GM19438 (cell line): Measurements from ENCODE around the gene TBXAS1.

Experiments used
- ATAC-seq: cut with Tn5 transposase; IDR thresholded peaks from one replicate; pipeline ENCODE4 v1.9.1; 2021; ENCODE audit warnings: low read depth; ENCODE audit not compliant: unreplicated experiment

The TBXAS1 gene

DNA sequence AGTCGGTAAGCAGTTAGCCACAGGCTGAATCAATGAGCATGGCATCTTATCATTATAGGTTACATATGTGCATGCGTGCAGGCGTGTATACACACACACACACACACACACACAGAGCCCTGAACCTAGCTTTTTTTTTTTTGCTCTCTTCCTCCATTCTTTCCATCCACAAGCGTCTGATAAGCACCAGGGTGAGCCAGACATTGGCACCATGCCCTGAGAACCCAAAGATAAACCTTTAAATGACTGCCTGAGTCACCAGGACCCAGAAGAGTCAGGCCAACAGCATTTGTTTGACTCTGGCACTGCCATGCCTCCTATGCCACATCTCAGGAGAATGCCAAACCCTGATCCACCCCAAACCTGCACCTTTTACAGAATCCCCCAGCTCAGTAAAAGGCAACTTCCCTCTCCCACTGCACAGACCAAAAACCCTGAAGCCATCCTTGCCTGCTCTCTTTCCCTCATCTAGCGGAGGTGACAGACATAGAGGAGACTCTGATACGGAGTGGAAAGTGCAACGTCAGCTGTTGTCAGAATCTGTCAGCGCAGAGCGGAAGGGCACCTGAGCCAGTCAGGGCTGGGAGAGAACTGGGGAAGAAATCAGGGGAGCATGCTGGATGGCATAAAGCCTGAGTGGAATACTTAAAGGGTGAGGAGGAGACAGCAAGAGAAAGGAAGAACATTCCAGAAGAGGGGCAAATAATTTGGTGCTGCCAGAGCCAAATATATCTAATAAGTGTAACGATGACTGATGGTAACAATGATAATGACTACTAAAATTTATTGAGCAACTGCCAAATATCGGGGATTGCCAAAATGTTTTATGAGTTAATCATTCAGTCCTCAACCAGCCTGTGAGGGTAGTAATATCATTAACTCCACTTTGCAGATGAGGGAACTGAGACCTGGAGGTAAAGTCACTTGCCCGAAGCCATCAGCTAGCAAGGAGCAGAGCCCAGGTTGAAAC is 230.5 kb downstream of the TBXAS1 start:
- ATAC-seq, result no peak

DNA sequence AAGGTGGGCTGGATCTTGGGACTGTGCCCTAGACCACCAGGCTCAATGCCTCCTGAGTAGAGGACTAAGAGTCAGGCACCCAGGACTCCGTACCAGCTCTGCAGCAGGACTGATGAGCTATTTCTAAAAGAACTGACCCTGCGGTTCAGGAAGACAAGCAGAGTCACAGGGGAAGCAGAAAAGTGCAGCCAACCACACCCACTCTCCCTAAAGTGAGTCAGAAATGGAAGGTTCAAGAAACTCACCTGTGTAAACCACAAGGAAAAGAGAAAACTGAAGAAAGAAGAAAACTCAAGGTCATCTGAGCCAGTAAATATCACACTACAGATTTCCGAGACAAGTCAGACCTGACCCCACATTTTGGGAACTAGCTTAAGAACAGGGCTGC is 231.2 kb downstream of the TBXAS1 start:
- ATAC-seq, result no peak

DNA sequence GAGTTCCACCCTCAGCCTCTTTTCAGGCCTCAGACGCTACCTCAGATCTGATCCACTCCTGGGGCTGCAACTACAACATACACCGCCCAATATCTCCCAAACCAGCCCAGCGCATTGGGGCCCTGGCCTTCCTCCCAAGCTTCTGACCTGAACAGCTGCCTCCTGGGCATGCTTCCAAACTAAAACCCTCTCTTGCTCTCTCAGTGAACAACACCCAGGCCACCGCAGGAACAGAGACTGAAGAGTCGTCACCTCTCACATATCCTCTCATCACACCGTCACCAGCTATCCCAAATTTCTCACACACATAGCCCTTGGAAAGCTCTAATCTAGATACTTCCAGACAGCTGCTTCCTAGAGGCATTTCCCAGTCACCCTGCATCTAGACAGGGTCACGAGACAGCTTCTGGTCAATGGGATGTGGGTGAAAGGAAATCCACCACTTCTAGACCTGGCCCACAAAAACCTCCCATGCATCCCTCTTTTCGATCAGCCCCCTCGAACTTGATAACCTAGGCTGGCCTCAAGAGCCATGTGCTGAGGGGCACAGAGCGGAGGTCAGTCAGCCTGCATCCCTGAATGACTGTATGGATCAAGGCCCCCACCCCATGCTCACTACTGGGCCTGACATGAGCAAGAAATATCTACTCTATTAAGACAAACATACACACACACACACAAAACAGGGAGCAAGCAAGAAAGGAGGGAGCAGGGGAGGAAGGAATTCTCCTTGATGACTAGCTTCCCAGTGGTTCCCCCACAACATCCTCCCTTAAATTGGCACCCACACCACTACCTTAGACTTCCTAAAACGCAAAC is 231.9 kb downstream of the TBXAS1 start:
- no peak for ATAC-seq

DNA sequence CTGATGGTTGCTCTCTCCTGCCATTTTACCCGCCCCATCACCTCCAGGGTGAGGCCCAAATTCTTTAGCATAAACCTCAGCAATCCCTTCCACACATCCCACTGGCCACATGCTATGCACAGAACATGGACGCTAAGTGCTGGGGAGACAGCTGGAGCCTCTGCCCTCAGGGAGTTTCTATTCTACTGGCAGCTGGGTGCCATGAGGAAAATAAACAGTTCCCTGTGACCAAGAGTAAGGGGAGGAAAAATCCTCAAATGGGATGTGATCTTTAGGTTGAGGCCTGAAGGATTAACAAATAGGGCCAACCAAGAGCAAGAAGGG is 232.5 kb downstream of the TBXAS1 start:
- ATAC-seq, result no peak

DNA sequence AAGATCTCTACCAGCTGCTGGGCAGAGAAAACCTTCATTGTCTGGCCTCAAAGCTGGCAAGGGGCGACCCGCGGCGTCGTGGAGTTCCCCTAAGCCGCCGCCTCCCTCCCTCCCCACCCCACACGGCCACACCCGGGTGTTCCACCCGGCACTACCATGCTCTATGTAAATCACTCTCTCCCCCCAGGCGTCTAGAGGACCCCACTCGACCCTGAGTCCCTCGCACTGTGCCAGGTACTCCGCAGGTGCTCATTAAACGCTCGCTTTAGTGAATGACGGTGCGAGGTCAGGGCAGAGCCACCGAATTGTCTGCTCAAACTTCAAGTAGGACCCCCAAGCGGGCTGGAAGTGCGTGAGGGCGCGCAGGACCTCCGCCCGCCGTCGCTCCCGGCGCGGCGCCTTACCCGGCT is 233.1 kb downstream of the TBXAS1 start:
- peak; percentile 18 for ATAC-seq

DNA sequence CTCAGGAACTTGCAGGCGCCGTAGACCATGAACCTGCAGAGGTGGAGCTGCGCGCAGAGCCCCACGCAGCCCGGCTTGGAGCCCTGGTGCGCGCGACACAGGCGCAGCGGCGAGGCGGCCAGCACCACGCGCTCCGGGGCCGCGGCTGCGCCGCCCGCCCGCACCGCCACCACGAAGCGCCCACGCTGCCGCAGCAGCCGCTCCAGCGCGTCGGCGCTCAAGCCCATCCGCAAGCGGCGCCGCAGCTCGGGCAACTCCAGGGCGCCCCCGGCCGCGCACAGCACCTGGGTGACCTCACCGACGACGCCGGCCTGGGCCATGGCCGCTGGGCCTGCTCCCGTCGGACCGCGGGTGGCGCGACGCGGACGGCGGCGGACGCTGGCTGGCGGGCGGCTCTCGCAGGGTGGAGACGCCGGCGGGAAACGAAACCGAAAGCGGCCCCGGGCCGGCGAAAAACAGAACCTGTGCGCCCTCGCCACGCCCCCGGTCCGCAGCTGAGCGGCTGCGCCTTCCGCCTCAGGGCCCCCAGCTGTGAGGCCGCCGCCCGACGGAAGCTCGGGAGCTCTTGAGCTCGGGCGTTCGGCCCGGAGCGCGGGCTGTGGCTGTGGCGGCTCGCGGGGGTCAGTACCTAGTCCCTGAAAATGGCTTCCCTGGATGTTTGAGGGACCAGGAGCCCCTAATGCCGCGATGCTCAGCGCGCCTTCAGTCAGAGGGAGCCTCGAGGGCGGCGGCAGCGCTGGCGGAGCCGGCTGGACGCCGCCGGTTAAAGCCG is 233.7 kb downstream of the TBXAS1 start, which contains the start of gene PARP12:
TSS of gene PARP12 (minus strand) at position 424 of the 772 bp plus-strand sequence. CDS start at position 320, 104 bp downstream.
- ATAC-seq, result peak; percentile 90

DNA sequence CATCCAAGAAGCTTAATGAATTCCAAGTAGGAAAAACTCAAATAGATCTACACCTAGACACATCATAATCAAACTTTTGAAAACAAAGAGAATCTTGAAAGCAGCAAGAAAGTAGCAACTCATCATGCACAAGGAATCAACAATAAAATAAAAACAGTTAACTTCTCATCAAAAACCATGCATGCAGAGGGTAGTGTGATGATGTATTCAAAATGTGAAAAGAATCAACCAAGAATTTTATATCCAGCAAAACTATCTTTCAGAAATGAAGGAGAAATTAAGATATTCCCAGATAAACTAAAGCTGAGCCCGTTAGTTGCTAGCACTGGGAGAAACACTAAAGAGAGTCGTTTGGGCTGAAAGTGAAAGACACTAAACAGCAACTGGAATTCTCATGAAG is 238.0 kb downstream of the TBXAS1 start:
- no peak for ATAC-seq

DNA sequence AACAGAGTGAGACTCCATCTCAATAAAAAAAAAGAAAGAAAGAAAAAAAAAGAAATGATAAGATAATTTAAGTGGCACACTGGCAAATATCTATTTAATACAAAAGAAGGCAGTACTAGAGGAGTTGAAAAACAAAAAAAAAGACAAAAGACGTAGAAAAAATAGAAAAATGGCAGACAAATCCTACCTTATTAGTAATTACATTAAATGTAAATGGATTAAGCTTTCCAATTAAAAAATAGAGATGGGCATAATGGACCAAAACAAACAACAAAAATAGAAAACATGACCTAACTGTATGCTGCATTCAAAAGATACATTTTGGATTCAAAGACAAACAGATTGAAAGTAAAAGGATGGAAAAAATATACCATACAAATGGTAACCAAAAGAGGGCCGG is 239.0 kb downstream of the TBXAS1 start:
- ATAC-seq, result no peak

DNA sequence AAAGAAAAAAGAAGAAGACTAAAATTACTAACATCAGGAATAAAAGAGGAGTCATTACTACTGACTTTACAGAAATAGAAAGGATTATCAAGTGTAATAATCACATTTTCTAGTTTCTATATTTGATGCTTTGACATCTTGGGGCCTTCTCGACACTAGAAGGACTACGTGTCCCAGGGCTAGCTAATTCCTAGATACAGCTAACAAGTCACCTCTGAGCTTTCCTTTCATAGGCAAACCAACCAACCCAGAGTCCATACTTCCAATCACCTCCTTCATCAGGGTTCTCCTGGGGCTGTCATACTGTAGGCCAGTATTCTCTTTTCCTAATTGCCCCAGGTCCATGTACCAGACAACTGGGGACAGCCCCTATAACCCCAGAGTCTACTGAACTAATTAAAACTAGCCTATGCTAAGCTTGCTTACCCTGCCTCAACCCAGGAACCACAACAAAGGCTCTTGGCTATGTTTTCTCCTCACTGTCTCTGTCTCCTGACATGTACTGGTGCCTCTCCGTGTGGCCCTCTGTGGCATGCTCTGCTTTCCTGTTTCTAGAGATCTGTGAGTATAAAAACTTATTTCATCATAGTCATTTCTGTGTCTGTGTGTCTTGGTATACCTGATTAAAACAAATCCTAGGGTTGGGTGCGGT is 240.4 kb downstream of the TBXAS1 start:
- no peak for ATAC-seq
